HG03095 (cell line): ENCODE results near the gene ATG10.
"Not testable (repeated sequence)": the region's sequence is repeated elsewhere in the genome, so short reads cannot be mapped to it uniquely, and the experiment has no call there.

Source experiments
- ATAC-seq: cut with Tn5 transposase; IDR thresholded peaks from one replicate; pipeline ENCODE4 v1.9.1; 2021; ENCODE audit warnings: moderate library complexity; ENCODE audit not compliant: unreplicated experiment

Gene ATG10

DNA sequence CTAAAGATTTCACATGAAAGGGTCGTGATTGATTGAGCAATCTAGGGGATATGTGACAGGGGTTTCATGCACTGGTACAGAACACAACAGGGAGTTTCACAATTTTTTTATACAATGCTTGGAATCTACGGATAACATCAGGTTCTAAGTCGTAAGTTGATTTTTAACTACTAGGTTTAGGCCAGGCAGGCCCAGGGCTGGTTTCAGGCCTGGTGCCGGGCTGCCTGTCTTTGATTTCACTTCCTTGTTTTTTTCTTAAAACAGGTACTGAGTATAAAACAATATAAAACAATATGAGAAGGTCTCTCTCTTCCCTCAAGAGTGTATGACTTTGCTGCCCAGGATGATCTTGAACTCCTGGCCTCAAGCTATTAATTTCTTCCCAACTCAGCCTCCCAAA, 301.6 kb downstream of the ATG10 start:
- not testable (repeated sequence) for ATAC-seq

- no peak for ATAC-seq
Observed at GRCh38 chr5:82274343-82275211, 302.8 kb downstream of the ATG10 start.

GRCh38 chr5:82275216-82275664, 303.4 kb downstream of the ATG10 start:
- no peak for ATAC-seq

- no peak for ATAC-seq
Observed at GRCh38 chr5:82276800-82277612, 305.2 kb downstream of the ATG10 start.

DNA sequence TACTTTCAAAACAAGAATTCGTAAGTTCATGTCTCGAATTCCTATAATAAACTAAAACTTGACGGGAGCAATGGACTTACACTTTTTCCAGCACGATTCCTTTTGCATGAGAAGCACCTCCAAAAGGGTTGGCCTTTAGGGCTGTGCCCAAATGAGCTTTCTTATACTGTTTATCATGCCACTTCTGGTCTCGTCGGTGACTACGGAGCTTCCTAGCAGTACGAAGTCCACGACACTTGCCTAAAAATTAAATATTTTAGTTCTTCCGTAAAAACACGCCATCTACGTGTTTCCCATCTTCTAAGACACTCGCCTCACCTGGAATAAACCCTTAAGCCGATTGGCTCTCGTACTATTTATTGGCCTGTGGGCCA, 305.8 kb downstream of the ATG10 start:
- no peak for ATAC-seq

DNA sequence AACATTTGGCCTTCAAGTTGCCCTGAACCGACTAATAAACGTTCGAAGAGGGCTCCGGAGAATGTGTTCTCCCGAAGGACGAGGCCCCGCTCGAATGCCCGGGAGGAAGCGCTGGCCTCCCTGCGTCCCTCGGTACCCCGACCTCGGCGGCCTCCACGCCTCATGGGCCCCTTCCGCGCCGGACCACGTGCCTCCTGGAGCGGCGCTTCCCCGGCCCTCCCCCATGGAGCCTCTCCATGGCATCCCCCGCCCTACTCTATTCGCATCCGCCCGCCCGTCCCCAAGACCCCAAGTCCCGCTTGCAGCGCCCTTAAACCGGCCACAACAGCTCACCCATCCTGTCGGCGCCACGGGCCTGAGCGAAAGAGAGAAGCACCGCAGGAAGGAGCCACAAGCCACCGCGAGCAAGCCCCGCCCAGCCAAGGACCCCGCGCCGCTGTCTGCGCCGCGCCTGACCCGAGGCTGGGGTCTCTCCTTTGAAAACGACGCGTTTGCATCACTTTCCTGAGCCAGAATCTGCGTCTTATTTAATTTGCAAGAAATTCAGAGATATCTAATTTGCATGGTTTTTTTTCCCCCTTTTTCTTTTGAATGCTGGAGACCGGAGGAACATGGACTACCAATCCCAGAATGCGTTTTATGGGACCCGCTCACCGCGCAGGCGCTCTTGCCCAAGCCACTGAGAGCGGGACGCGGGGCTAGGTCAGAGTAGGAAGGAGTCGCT, 306.3 kb downstream of the ATG10 start, which contains the start of gene RPS23:
Gene RPS23 (minus strand): TSS at position 368 of the 724 bp plus-strand sequence. CDS start 31 bp downstream, at position 337.
- peak; percentile 91 for ATAC-seq

- ATAC-seq: no peak
Observed at GRCh38 chr5:82278711-82279370, 307.0 kb downstream of the ATG10 start.

DNA sequence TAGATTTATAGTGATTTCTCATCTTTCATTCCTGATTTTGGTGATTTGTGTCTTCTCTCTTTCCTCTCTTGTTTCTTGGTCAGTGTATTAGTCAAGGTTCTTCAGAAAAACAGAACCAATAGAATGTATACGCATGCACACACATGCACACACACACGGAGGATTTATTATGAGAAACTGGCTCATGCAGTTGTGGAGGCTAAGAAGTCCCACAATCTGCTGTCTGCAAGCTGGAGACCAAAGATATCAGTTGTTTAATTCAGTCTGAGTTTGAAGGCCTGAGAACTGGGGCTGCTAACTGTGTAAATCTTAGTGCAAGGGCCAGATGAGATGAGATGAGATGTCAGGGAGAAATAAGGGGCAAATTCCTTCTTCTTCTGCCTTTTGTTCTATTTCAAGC, 312.1 kb downstream of the ATG10 start:
- no peak for ATAC-seq

- no peak for ATAC-seq
Observed at GRCh38 chr5:82285206-82285605, 313.4 kb downstream of the ATG10 start.

DNA sequence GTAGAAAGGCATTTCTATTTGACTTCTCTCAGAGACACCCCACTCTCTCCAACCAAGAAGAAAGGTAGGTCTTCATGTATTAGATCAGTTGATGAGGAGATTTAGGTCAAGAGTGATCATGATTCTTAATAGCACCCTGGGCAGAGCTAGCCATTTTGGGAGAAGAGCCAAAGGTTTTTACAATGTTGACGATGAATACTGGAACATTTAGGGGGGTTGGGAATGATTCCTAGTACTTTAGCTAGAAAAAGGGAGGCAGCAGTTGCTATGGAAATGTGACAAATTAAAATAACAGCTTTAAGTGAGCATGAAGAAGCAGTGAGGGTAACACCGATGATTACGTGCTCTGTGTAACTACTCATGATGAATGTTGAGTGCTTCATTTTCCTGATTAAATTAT, 315.8 kb downstream of the ATG10 start:
- no peak for ATAC-seq

GRCh38 chr5:82290005-82290404, 318.2 kb downstream of the ATG10 start:
- ATAC-seq: no peak

- no peak for ATAC-seq
Observed at GRCh38 chr5:82290908-82291307, 319.1 kb downstream of the ATG10 start.

DNA sequence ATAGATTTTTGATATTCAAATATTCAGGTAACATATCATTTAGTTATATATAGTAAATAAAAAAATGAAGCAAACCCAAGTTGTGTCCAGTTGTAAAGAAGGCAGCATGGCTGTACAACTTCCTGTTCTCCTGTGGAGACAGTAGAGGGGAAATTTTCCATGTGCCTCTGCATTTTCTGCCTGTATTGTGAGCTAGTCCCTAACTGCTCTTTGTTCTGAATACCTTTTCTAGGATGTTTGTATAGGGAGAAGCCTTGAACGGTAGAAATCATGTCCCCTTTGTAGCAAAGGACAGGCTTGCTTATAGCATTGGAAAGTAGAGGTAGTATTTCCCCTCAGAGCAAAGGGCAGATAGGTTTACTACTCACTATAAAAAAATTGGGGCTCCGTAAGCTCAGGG, 319.6 kb downstream of the ATG10 start:
- no peak for ATAC-seq

GRCh38 chr5:82295144-82295543, 323.3 kb downstream of the ATG10 start:
- no peak for ATAC-seq

DNA sequence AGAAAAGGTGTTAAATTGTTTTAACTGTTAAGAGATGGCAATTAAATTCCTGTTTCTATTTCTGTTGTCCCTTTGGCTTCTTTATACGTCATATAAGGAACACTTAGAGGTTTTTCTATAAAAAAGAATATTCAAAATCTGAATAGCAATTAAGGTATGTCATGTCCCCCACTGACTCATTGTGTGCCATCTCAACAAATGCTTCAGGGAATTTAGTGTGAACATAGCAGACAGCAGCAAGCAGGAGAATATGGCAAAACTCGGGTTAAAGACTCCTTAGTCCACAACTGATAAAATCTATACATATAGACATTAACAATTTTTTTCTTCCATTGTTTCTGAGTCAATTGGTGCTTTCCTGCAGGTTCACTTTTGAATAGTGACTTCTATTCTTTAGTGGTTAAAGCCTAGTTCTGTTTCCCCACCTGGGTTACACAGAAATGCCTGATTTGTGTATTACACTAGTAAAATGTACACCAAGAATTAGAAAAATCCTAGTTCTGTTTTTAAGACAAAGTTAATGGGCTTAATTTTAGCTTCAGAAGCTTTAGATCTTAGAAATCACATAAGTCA, 324.2 kb downstream of the ATG10 start:
- ATAC-seq: no peak

- no peak for ATAC-seq
Observed at GRCh38 chr5:82296929-82297328, 325.1 kb downstream of the ATG10 start.

- ATAC-seq: no peak
Observed at GRCh38 chr5:82297711-82298110, 325.9 kb downstream of the ATG10 start.

GRCh38 chr5:82298668-82299067, 326.8 kb downstream of the ATG10 start:
- ATAC-seq: no peak

DNA sequence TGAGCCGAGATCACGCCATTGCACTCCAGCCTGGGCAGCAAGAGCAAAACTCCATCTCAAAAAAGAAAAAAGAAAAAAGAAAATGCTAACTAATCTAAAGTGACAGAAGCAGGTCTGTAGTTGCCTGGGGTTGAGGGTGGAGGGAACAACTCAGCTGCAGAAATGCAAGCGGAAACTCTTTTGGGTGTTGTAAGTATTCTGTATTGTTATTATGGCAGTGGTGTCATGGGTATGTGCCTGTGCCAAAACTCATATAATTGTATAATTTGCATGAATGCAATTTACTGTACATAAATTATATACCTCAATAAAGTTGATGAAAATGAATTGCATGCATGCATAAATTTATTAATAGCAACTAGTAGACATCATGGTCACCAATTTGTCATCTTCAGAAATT, 329.4 kb downstream of the ATG10 start:
- no peak for ATAC-seq
